ENCODE measurements around the gene MPRIP. TPM values are rescaled to one million over a fixed set of nuclear protein-coding genes. Genes with fewer than 3 reads are reported as not detected.

The MPRIP gene
- total RNA-seq, 1 experiment from 2014 or later = 284 TPM

DNA sequence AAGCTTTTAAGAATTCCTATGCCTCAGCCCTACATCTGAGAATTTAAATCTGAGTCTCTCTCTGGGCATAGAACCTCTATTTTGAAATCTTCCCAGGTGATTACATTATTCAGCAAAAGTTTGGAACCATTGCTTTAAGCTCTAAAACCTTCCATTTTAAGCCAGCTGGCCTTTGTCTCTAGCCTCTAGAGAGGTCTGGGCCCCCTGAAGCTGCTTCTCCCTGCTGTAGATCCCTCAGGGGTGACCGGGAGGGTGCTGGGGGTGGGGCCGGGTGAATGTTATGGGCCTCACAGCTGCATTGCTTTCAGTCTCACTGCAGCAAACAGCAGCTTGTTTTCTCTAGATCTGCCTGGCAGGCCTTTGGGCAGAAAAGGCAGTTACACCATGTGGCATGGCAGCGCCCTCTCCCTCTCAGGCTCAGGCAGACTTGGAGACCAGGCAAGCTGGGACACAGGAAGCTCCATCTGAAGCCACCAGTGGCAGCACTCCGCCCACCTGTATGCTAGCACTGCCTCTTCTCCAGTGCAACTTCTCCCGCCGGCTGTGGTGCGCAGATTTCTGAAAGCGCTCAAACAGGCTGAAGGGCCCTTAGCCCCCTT is 66.3 kb downstream of the MPRIP start:
- H3K27me3 Mint-ChIP-seq (ENCODE audit: insufficient read depth, unreplicated experiment) = no peaks in the 10 kb centered on the region
- Histone ChIP-seq H3K36me3 (ENCODE audit: control insufficient read depth, insufficient read depth, low read length) (peaks cover 1% of the 10 kb centered on the region; the same call in 1 of the 2 replicates), H3K27me3 (replicated peaks; ENCODE audit: control insufficient read depth, insufficient read depth, low read length) (no peaks in the 10 kb centered on the region), H3K9me3 (no peaks in the 10 kb centered on the region), H3K4me1 (no peaks in the 10 kb centered on the region), H3K4me3 (ENCODE audit: low read depth, low read length) (no peak overlapping the region)
- H3K27ac Mint-ChIP-seq (ENCODE audit: unreplicated experiment) = peak overlapping the region; percentile 59
- POLR2A ChIA-PET = interaction anchor here (0.5 kb wide), 1 partner anchor 81 kb away, joined by 6 read pairs; no protein-coding TSS in a partner anchor
- no peak overlapping the region for H3K4me3 Mint-ChIP-seq (ENCODE audit: unreplicated experiment)
- DNase-seq = no peak
- BruUV-seq (replicated peaks) = no TSS peak
- intact Hi-C loops (cut with micrococcal nuclease; ENCODE audit: unreplicated experiment) = no loop called here
- CTCF ChIA-PET = interaction anchor here (0.8 to 1.0 kb wide), 2 partner anchors 68 to 81 kb away, joined by 3 read pairs; no protein-coding TSS in a partner anchor
- H3K9me3 Mint-ChIP-seq (ENCODE audit: unreplicated experiment) = no peaks in the 10 kb centered on the region
- TF ChIP-seq, protein P1, sequence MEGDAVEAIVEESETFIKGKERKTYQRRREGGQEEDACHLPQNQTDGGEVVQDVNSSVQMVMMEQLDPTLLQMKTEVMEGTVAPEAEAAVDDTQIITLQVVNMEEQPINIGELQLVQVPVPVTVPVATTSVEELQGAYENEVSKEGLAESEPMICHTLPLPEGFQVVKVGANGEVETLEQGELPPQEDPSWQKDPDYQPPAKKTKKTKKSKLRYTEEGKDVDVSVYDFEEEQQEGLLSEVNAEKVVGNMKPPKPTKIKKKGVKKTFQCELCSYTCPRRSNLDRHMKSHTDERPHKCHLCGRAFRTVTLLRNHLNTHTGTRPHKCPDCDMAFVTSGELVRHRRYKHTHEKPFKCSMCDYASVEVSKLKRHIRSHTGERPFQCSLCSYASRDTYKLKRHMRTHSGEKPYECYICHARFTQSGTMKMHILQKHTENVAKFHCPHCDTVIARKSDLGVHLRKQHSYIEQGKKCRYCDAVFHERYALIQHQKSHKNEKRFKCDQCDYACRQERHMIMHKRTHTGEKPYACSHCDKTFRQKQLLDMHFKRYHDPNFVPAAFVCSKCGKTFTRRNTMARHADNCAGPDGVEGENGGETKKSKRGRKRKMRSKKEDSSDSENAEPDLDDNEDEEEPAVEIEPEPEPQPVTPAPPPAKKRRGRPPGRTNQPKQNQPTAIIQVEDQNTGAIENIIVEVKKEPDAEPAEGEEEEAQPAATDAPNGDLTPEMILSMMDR (IDR thresholded peaks at IDR 0.05; ENCODE audit: insufficient read depth in 1 of 2, low read depth in 1 of 2, low read length in 1 of 2, severe bottlenecking in 1 of 2, unreplicated experiment in 1 of 2) = no peak
- H3K36me3 Mint-ChIP-seq (ENCODE audit: insufficient read depth, unreplicated experiment) = peaks cover 60% of the 10 kb centered on the region
- peaks cover 14% of the 10 kb centered on the region for H3K4me1 Mint-ChIP-seq (ENCODE audit: low read depth, unreplicated experiment)

DNA sequence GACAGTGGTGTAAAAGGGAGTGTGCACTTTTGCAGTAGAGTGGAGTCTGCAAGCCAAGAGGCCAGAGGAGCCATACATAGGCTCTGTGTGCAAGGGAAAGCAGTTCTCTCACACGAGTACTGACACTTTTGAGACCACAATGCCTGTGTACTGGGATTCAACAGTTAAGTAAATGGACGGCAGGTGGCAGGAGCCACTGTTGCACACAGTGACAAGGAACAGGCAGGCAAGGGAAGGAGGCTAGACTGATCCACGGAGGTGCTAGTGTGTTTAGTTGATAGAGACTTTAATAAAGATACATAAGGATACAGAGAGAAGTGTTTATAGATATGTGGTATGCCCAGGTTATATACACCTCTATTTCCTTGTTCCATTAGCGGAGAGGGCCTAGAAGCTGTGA is 67.0 kb downstream of the MPRIP start:
- peaks cover 53% of the 10 kb centered on the region for H3K36me3 Mint-ChIP-seq (ENCODE audit: insufficient read depth, unreplicated experiment)
- CTCF ChIA-PET = interaction anchor here (1.0 kb wide), 1 partner anchor 69 kb away, joined by 3 read pairs; no protein-coding TSS in a partner anchor

DNA sequence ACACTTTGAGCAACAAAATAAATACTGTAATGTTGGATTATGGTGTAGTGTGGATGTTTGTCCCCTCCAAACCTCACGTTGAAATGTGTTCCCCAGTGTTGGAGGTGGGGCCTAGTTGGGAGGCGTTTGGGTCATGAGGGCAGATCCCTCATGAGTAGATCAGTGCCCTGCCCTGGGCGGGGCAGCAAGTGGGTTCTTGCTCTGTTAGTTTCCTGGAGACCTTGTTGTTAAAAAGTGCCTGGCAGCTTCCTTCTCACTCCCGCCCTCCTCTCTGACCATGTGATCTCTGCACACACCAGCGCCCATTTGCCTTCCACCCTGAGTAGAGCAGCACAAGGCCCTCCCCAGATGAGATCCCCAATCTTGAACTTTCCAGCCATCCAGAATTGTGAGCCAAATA is 67.7 kb downstream of the MPRIP start:
- Mint-ChIP-seq H3K4me1 (ENCODE audit: low read depth, unreplicated experiment) (peaks cover 21% of the 10 kb centered on the region), H3K9me3 (ENCODE audit: unreplicated experiment) (no peaks in the 10 kb centered on the region), H3K36me3 (ENCODE audit: insufficient read depth, unreplicated experiment) (peaks cover 50% of the 10 kb centered on the region), H3K27ac (ENCODE audit: unreplicated experiment) (no peak overlapping the region), H3K27me3 (ENCODE audit: insufficient read depth, unreplicated experiment) (no peaks in the 10 kb centered on the region), H3K4me3 (ENCODE audit: unreplicated experiment) (no peak overlapping the region)
- TF ChIP-seq, protein P1 (IDR thresholded peaks at IDR 0.05; ENCODE audit: insufficient read depth in 1 of 2, low read depth in 1 of 2, low read length in 1 of 2, severe bottlenecking in 1 of 2, unreplicated experiment in 1 of 2) = no peak
- Histone ChIP-seq H3K9me3 (no peaks in the 10 kb centered on the region), H3K27me3 (replicated peaks; ENCODE audit: control insufficient read depth, insufficient read depth, low read length) (no peaks in the 10 kb centered on the region), H3K4me1 (no peaks in the 10 kb centered on the region), H3K36me3 (ENCODE audit: control insufficient read depth, insufficient read depth, low read length) (peaks cover 1% of the 10 kb centered on the region; the same call in 1 of the 2 replicates), H3K4me3 (ENCODE audit: low read depth, low read length) (no peak overlapping the region)
- POLR2A ChIA-PET = no interaction called here
- CTCF ChIA-PET = no interaction called here
- DNase-seq = no peak
- BruUV-seq (replicated peaks) = no TSS peak
- intact Hi-C loops (cut with micrococcal nuclease; ENCODE audit: unreplicated experiment) = no loop called here

More for the DNA sequence above, 67.0 kb downstream of the MPRIP start:
- Mint-ChIP-seq H3K9me3 (ENCODE audit: unreplicated experiment) (no peaks in the 10 kb centered on the region), H3K27ac (ENCODE audit: unreplicated experiment) (no peak overlapping the region), H3K4me1 (ENCODE audit: low read depth, unreplicated experiment) (peaks cover 18% of the 10 kb centered on the region), H3K4me3 (ENCODE audit: unreplicated experiment) (no peak overlapping the region), H3K27me3 (ENCODE audit: insufficient read depth, unreplicated experiment) (no peaks in the 10 kb centered on the region)
- intact Hi-C loops (cut with micrococcal nuclease; ENCODE audit: unreplicated experiment) = no loop called here
- Histone ChIP-seq H3K4me1 (no peaks in the 10 kb centered on the region), H3K27me3 (replicated peaks; ENCODE audit: control insufficient read depth, insufficient read depth, low read length) (no peaks in the 10 kb centered on the region), H3K4me3 (ENCODE audit: low read depth, low read length) (no peak overlapping the region), H3K9me3 (no peaks in the 10 kb centered on the region), H3K36me3 (ENCODE audit: control insufficient read depth, insufficient read depth, low read length) (peaks cover 1% of the 10 kb centered on the region; the same call in 1 of the 2 replicates)
- POLR2A ChIA-PET = interaction anchor here (0.5 kb wide), 1 partner anchor 80 kb away, joined by 6 read pairs; no protein-coding TSS in a partner anchor
- no TSS peak for BruUV-seq (replicated peaks)
- DNase-seq = no peak
- TF ChIP-seq, protein P1 (IDR thresholded peaks at IDR 0.05; ENCODE audit: insufficient read depth in 1 of 2, low read depth in 1 of 2, low read length in 1 of 2, severe bottlenecking in 1 of 2, unreplicated experiment in 1 of 2) = no peak
